GM12865 (cell line): ENCODE measurements around the gene KLHL14.

Source experiments
- DNase-seq: peaks from one replicate; pipeline ENCODE4 v3.0.0; 2010; ENCODE audit warnings: low read depth
- H3K4me3 ChIP-seq: 2 replicates; pipeline ENCODE4 v1.5.1; 2011; ENCODE audit warnings: mild to moderate bottlenecking, low read depth, low read length, control low read depth
- TF ChIP-seq, protein P1 (sequence below): IDR thresholded peaks from 2 replicates; pipeline ENCODE4 v1.5.1; 2011; ENCODE audit warnings: low read length, control low read depth, low read depth, inconsistent platforms; ENCODE audit not compliant: insufficient read depth; ENCODE audit errors: missing control alignments

The KLHL14 gene

GRCh38 chr18:32724071-32724749 is 48.6 kb downstream of the KLHL14 start:
- no peak for DNase-seq
- TF ChIP-seq, protein P1, sequence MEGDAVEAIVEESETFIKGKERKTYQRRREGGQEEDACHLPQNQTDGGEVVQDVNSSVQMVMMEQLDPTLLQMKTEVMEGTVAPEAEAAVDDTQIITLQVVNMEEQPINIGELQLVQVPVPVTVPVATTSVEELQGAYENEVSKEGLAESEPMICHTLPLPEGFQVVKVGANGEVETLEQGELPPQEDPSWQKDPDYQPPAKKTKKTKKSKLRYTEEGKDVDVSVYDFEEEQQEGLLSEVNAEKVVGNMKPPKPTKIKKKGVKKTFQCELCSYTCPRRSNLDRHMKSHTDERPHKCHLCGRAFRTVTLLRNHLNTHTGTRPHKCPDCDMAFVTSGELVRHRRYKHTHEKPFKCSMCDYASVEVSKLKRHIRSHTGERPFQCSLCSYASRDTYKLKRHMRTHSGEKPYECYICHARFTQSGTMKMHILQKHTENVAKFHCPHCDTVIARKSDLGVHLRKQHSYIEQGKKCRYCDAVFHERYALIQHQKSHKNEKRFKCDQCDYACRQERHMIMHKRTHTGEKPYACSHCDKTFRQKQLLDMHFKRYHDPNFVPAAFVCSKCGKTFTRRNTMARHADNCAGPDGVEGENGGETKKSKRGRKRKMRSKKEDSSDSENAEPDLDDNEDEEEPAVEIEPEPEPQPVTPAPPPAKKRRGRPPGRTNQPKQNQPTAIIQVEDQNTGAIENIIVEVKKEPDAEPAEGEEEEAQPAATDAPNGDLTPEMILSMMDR: no peak
- no peak overlapping the region for H3K4me3 ChIP-seq

DNA sequence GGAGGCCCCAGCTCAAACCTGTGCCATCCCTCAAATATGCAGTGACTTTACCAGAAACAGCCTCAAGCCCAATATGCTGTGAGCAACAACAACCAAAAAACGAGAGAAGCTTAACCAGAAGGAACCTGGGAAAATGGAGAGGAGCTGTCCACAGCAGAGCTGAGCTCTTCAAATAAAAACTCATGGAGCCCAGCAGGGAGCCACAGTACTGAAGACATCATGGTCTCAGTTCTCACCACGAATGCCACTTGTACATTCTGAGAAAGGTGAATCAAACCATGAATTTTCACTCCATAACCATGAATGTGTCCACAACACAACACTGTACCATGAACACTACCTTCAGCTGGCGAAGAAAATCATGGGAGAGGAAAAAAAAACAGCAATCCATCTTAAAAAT is 50.5 kb downstream of the KLHL14 start:
- TF ChIP-seq, protein P1: no peak
- DNase-seq: no peak
- H3K4me3 ChIP-seq: no peak overlapping the region

GRCh38 chr18:32717126-32717525 is 55.7 kb downstream of the KLHL14 start:
- TF ChIP-seq, protein P1: no peak
- H3K4me3 ChIP-seq: no peak overlapping the region
- no peak for DNase-seq

- TF ChIP-seq, protein P1: peak; percentile 79
- DNase-seq: peak; percentile 68
- H3K4me3 ChIP-seq: no peak overlapping the region
Measured at GRCh38 chr18:32714571-32715148, 58.2 kb downstream of the KLHL14 start.

- no peak overlapping the region for H3K4me3 ChIP-seq
- DNase-seq: no peak
- TF ChIP-seq, protein P1: no peak
Measured at GRCh38 chr18:32712860-32713259, 60.0 kb downstream of the KLHL14 start.

- H3K4me3 ChIP-seq: no peak overlapping the region
- DNase-seq: no peak
- TF ChIP-seq, protein P1: no peak
Measured at GRCh38 chr18:32711862-32712261, 61.0 kb downstream of the KLHL14 start.

GRCh38 chr18:32707586-32707985 is 65.2 kb downstream of the KLHL14 start:
- TF ChIP-seq, protein P1: no peak
- no peak for DNase-seq
- no peak overlapping the region for H3K4me3 ChIP-seq
